ENCODE measurements around the gene EIPR1. TPM values are rescaled to one million over a fixed set of nuclear protein-coding genes. Genes with fewer than 3 reads are reported as not detected.

EIPR1 gene
- total RNA-seq, 1 donor from 2014 or later, result 27.2 TPM

DNA sequence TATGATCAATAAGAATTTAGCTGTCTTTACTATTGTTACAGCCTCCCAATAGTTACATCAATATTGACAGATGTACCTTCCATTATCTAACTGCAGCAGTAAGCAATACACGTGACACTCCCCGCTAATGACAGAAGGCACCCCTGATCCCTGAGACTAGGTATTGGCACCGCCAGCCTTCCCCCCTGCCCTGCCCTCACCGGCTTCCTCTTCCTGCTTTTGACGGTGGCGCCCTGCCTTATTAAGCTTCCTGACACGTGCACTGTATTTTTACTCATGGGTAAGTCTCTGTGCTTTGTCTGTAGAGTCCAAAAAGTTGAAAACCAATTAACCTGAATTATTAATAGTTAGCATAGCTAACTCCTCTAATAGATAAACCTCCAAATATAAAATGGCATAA, 223.5 kb downstream of the EIPR1 start:
- peak in 1 of 2 donors; percentile 19 for DNase-seq (ENCODE audit: low read depth in 2 of 2)

DNA sequence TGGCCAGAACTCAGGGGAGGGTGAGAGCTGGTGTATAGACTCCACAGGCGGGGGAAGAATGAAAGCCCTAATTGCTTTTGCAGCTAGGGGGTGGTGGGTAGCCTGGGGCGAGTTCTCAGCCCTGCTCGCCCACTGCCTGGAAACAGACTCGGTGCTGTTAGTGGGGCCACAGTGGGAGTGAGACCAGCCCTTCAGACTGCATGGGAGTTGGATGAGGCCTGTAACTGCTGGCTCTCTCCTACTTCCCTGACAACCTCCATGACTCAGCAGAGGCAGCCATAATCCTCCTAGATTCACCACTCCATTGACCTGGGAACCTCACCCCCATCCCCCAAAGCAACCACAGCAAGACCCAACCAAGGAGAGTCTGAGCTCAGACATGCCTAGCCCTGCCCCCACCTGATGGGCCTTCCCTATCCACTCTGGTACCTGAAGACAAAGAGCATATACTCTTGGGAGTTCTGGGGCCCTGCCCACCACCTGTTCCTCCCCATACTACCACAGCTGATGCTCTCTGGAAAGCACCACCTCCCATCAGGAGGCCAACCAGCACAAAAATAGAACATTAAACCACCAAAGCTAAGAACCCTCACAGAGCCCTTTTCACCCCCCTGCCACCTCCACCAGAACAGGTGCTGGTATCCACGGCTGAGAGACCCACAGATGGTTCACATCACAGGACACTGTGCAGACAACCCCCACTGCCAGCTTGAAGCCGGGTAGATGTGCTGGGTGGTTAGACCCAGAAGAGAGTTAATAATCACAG, 226.3 kb downstream of the EIPR1 start:
- no peak for DNase-seq (ENCODE audit: low read depth in 2 of 2)

DNA sequence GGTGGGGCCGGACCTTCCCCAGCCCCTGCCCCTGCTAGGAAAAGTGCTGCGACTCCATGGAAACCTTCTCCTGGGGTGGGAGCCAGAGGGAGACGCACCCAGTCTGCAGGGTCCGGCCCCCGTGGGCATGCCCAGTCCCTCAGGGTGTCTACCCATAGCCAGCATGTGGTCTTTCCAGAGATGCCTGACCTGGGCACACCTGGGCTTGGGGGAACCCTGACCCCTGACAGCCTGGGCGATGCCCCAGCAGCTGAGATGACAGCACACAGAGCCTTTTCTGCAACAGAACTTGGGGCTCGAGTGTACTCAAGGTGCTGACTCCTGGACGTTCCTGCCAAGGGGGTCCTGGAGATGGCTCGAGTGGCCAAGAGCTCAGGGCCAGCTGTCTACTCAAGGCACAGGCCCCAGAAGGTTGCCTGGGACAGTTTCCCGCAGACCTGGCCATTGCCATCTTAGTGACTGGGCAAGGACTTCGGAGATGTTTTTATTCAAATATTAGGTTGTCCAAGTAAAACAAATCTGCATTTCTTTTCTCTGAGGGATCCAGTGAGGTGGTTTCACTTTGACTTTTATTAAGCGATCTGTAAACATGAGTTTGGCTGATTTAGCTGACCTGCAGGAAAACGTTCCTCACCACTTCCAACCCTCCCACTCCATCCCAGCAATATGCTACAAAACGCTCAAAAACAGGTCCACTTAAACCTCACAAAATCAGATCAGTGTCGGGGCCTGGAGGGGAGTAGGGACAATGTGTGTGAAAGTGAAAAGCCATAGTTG, 228.0 kb downstream of the EIPR1 start:
- DNase-seq (ENCODE audit: low read depth in 2 of 2), result peak in 1 of 2 donors; percentile 19

DNA sequence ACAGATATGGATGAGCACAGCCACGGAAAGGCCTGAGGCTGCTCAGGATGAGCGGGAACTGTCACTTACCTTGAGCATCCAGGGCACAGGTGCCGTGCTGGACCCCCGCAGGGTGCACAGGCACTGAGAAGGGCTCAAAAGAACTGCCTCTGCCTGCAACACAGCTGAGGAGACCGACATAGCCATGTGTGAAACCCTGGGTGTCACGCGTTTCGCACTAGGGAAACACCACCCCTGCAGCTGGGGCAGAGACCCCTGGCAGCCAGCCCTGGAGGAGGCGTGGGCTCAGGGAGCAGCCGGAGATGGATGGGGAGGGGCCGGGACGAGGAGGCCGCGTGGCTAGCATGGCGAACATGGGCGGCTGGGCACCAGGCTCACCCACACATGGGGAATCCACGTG, 228.9 kb downstream of the EIPR1 start:
- DNase-seq (ENCODE audit: low read depth in 2 of 2), result no peak

DNA sequence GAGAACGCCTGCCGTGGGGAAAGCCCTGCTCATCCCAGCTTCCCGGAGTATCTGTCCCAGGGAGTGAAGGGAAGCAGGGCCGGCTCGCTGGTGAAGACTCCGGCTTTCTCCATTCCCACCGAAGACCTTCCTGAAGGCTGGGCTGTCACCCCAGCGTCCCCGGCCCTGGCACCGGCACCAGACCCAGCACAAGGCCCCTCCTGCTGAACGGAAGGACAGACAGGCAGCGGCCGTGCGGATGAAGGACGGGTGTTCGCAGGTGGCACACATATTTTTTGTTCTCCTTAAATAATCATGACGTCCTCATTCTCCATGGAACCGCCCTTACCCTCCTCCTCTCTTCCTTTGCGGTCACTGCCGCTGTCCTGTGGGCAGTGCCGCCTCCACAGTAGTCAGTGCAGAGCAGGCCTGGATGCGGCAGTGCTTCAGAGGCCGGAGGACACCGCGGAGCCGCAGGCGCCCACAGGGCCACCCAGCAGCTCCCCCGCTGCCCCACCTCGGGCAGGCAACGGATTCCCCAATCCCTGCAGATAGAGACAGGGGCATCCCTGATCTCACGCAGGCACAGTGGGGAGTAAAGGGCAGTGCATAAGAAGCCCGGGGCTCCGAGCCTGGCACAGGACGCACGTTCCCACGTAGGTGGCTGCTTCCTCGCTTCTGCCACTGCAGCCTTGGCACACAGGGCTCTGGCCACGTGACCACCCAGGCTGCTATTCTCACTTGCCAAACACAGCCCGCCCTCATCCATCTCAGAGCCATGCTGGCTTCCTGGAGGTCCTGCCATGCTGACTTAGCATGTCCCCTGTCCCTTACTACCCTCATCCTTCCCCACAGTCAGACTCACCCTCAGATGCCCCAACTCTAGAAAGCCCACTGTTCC, 229.7 kb downstream of the EIPR1 start:
- no peak for DNase-seq (ENCODE audit: low read depth in 2 of 2)

DNA sequence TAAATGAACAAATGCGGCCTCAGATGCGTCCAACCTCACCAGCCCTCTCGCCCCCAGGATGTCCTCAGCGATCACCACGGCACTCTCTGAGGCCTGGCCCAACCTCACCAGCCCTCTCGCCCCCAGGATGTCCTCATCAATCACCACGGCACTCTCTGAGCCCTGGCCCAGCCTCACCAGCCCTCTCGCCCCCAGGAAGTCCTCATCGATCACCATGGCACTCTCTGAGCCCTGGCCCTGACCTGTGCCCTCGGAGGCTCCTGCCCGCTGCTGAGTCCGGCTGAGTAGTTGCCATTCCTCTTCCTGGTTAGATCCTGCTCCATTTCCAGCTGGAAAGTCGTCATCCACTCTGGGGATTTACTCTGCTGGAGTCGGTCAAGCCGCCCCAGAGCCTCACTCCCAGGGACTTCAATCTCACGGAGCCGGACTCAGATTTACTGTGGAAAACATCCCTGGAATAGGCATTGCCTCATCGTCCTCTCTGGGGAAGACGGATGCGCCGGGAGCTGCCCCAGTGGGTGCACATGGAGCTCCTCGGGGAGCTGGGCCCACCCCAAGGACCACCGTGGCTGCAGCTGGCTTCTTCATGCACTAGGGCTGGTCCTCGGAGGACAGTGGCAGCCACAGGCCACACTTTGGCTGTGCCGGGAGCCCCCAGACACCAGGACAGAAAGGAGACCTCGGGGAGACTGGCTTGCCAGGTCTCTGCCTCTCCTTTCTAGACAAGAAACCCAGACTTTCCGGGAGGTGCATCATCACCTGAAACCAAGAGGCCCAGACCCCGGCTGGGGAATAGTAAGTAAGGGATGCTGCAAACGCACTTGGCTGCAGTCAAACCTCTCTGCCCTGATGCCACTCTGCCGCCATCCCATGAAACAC, 230.6 kb downstream of the EIPR1 start:
- no peak for DNase-seq (ENCODE audit: low read depth in 2 of 2)

DNA sequence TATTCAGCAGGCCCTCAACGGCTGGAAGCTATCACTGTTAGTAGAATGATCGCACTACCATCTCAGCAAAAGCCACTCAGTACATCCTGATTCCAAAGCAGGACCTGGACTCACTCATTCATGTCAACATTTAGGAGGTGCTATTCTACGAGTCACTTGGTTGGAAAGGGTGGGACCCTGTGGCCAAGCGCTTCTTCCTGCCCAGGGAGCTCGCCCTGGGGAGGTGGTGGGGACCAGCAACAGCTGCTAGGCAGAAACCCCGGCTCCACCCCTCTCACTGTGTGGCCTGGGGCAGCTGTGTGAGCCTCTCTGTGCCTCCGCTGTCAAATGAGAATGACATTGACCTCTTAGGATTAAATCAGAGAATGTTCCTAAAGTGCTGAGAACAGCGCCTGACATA, 231.4 kb downstream of the EIPR1 start:
- no peak for DNase-seq (ENCODE audit: low read depth in 2 of 2)

DNA sequence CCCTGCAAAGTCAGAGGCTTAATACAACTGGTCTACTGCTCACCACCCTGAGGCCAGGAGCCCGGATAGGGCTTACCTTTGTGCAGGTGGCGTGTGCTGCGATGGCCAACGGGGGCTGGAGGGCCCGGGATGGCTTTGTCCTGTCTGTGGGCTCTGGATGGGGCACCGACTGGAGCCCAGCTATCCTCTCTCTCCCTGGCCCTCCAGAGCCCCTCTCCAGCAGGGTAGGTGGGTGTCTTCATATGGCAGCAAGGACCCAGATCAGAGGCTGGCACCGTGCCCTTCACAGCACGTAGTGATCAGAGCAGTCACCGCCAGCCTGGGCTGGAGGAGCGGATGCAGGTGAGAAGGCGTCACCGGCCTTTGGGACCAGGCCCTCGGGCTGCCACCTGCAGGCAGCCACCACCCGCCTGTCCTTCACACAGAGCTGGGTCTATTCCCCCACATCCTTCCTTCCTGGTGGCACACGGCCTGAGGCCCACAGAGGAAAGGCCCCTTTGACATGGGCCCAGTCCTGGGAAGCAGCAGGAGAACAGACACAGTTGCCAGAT, 232.1 kb downstream of the EIPR1 start:
- no peak for DNase-seq (ENCODE audit: low read depth in 2 of 2)

DNA sequence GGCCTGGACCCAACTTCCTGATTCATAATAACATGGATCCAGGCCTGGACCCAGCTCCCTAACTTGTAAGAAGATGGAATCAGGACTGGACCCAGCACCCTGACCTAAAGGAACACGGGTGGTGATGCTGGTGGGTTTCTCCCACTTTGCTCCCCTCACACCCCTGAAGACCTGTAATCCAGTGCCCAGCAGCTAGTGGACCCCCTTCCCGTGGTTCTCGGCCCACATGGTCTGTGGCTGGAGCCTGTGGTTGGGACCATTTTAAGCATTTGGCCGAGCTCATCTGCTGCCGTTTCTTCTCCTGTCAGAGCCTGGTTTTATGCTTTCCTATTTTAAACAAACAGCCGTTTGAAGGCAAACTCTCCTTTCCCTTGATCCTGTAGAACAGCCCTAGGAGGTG, 232.8 kb downstream of the EIPR1 start:
- no peak for DNase-seq (ENCODE audit: low read depth in 2 of 2)

DNA sequence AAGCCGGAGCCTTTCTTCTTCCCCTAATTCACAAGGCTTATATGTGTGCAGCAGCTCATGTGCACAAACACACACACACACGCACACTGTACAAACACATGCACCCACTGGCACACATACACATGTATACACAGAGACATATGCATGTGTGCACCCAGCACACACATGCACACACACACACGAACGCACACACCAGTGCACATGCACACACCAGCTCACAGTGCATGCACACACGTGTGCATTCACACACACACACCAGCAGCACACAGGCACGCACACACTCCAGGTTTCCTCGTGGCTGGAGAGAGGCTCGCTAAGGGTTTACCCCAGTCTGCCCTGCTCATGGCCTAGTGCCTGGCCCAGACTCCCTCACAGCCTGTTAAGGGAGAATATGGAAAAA, 234.0 kb downstream of the EIPR1 start:
- DNase-seq (ENCODE audit: low read depth in 2 of 2), result no peak

DNA sequence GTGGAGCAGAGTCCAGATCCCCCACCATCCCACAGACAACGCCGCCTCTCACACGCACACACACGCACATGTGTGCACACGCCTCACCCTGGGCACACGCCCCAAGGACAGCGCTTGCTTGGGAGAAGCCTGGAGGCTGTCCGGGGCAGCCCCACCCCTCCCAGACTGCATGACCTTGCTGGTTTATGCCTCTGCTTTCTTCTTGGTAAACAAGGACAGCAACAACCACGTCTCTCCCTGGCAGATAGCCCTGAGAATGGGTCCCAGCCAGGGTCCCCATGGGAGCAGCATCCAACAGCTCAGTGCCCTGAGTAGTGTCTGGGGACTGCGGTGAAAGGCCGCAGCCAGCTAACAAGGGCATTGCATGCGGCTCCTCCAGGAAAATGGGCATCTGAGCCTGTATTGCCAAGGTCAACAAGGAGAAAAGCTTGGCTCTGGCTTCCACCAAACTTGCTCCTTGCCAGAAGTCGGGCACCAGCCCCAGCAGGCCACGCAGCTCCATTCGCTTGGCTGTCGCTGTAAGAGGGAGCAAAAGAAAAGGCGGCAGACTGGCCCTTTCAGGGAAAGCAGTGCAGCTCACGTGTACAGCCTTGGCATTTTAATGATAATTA, 234.6 kb downstream of the EIPR1 start:
- DNase-seq (ENCODE audit: low read depth in 2 of 2), result no peak

DNA sequence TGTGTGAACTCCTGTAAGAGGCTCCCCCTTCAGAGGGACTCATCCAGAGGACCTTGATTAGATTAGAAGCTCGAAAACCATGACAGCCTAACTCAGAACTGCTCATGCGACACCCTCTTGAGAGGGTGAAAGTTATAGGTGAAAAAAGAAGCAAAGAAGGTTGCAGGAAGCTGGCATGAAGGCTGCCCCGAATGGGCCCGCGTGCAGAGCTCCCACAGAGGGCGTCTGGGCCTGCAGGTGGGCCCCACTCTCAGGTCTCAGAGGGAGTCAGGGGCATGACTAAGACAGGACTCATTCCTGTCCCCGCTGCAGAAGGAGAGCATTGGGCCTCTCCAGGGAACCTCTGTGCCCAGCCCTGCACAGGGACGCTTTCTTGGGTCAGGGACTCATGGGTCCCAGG, 235.4 kb downstream of the EIPR1 start:
- DNase-seq (ENCODE audit: low read depth in 2 of 2), result no peak

DNA sequence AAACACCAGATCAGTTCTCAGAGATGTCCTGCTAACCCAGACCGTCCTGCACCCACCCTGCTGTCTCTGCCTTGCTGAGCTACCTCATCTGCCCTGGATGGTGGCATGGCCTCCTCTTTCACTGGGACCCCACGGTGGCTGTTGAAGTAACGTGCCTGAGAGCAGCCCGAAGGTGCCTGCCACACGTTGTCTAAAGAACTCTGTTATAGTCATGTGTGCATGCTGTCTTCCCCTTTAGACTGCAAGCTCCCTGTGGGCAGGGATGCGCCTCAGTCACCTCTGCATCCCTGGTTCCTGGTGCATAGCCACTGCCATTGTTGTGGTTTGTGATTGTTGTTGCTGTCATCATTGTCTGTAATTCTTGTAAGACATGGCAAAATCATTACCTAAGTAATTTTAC, 235.9 kb downstream of the EIPR1 start:
- DNase-seq (ENCODE audit: low read depth in 2 of 2), result no peak

DNA sequence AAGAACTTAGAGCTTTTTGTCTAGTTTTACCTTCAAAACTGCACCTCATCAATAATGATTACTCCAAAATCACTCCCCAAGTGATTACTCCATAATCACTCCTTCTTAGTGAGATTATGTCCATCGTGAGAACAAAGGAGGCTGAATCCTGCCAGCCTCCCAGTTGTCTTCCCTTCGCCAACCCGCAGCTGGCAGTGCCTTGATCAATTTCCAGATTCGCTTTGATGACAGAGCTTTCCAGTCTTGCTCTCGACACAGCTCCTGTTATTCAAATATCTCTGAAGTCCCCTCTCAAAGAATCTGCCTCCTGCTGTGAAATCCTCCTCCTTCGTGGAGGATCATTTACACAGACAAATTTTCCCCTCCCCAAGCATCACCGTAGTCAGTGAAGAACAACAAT, 237.7 kb downstream of the EIPR1 start:
- no peak for DNase-seq (ENCODE audit: low read depth in 2 of 2)

Other genes starting within 250 kb of the EIPR1 start
- 27.5 and 49.4 TPM in 2 replicates for gene TRAPPC12, start 1.9 kb upstream of the EIPR1 start, total RNA-seq
- gene ADI1, start 141.7 kb upstream of the EIPR1 start, total RNA-seq, result 45.1 and 56.5 TPM in 2 replicates
- gene RNASEH1, start 180.5 kb upstream of the EIPR1 start, total RNA-seq, result 21.8 and 23.4 TPM in 2 replicates
- 1,563 and 1,665 TPM in 2 replicates for gene RPS7, start 197.4 kb upstream of the EIPR1 start, total RNA-seq
- gene COLEC11, start 217.3 kb upstream of the EIPR1 start, total RNA-seq, result under 0.01 and 0.40 TPM in 2 replicates